GM19452 (cell line): ENCODE results near the gene CD247.

Experiments
- ATAC-seq: cut with Tn5 transposase; IDR thresholded peaks from one replicate; pipeline ENCODE4 v1.9.1; 2021; ENCODE audit not compliant: unreplicated experiment

CD247 gene

GRCh38 chr1:167489571-167490340 is 28.6 kb downstream of the CD247 start:
- ATAC-seq = no peak

- ATAC-seq = no peak
These were observed 29.5 kb downstream of the CD247 start for GRCh38 chr1:167488786-167489185.

GRCh38 chr1:167487614-167488013 is 30.7 kb downstream of the CD247 start:
- ATAC-seq = no peak

- no peak for ATAC-seq
These were observed 32.1 kb downstream of the CD247 start for GRCh38 chr1:167486090-167486824.

- ATAC-seq = no peak
These were observed 33.4 kb downstream of the CD247 start for GRCh38 chr1:167484726-167485502.

- no peak for ATAC-seq
These were observed 34.5 kb downstream of the CD247 start for GRCh38 chr1:167483790-167484189.

GRCh38 chr1:167482184-167482583 is 36.1 kb downstream of the CD247 start:
- ATAC-seq = no peak

GRCh38 chr1:167479331-167479979 is 38.9 kb downstream of the CD247 start:
- no peak for ATAC-seq

GRCh38 chr1:167477986-167478385 is 40.3 kb downstream of the CD247 start:
- ATAC-seq = no peak

GRCh38 chr1:167476061-167476460 is 42.3 kb downstream of the CD247 start:
- ATAC-seq = no peak

- ATAC-seq = no peak
These were observed 44.1 kb downstream of the CD247 start for GRCh38 chr1:167474191-167474641.

- no peak for ATAC-seq
These were observed 44.6 kb downstream of the CD247 start for GRCh38 chr1:167473761-167474160.

- ATAC-seq = no peak
These were observed 45.4 kb downstream of the CD247 start for GRCh38 chr1:167472752-167473521.

GRCh38 chr1:167471568-167471967 is 46.8 kb downstream of the CD247 start:
- ATAC-seq = no peak

GRCh38 chr1:167469280-167469965 is 48.9 kb downstream of the CD247 start:
- no peak for ATAC-seq

GRCh38 chr1:167467752-167468151 is 50.6 kb downstream of the CD247 start:
- ATAC-seq = no peak

- no peak for ATAC-seq
These were observed 51.1 kb downstream of the CD247 start for GRCh38 chr1:167467126-167467710.

- ATAC-seq = no peak
These were observed 52.6 kb downstream of the CD247 start for GRCh38 chr1:167465743-167466142.

- ATAC-seq = no peak
These were observed 53.3 kb downstream of the CD247 start for GRCh38 chr1:167465018-167465417.
